Natural killer cell (primary cell): ENCODE data around the gene F11. TPM values are rescaled to one million over a fixed set of nuclear protein-coding genes. Genes with fewer than 3 reads are reported as not detected.

Experiments used
- ATAC-seq, 3 donors: fragments of 150-1000 bp in 2 of 3; fragments of 200-7000 bp in 1 of 3; cut with Tn5 transposase; 1 replicate in 1 of 3; 2 replicates in 2 of 3; pipeline ENCODE4 v1.10.0; 2021; ENCODE audit warnings: mild to moderate bottlenecking in 2 of 3, moderate library complexity in 2 of 3
- DNase-seq, 2 donors: peaks; one replicate each; pipeline versions ENCODE4 v3.0.0 to v3.0.0-alpha.2; 2013 to 2021; ENCODE audit warnings: mixed read lengths in 1 of 2
- H3K27ac ChIP-seq: one replicate; pipeline ENCODE4 v1.5.1; 2013; ENCODE audit warnings: mild to moderate bottlenecking, low read length
- H3K27me3 ChIP-seq: one replicate; pipeline ENCODE4 v1.6.1; 2013; ENCODE audit warnings: low read length; ENCODE audit not compliant: control insufficient read depth, insufficient read depth
- H3K36me3 ChIP-seq: one replicate; pipeline ENCODE4 v1.6.1; 2013; ENCODE audit warnings: low read length; ENCODE audit not compliant: control insufficient read depth, insufficient read depth
- H3K4me1 ChIP-seq: one replicate; pipeline ENCODE4 v1.6.1; 2013; ENCODE audit warnings: low read length; ENCODE audit not compliant: control insufficient read depth, insufficient read depth
- H3K4me3 ChIP-seq: one replicate; pipeline ENCODE4 v1.5.1; 2013; ENCODE audit warnings: low read length
- H3K9me3 ChIP-seq: one replicate; pipeline ENCODE4 v1.6.1; 2013; ENCODE audit warnings: low read length; ENCODE audit not compliant: control insufficient read depth, insufficient read depth
- H3K27ac Mint-ChIP-seq, 2 donors: one replicate each; pipeline ENCODE4 v1.8.0; 2022; ENCODE audit warnings: mild to moderate bottlenecking in 2 of 2, mixed read lengths in 2 of 2, moderate library complexity in 1 of 2
- H3K27me3 Mint-ChIP-seq, 2 donors: one replicate each; pipeline ENCODE4 v1.8.0; 2022; ENCODE audit warnings: low read depth in 2 of 2, mixed read lengths in 2 of 2
- H3K36me3 Mint-ChIP-seq: one replicate; pipeline ENCODE4 v1.8.0; 2022; ENCODE audit warnings: mixed read lengths
- H3K4me1 Mint-ChIP-seq, 2 donors: one replicate each; pipeline ENCODE4 v1.8.0; 2022; ENCODE audit warnings: mixed read lengths in 2 of 2
- H3K4me3 Mint-ChIP-seq: one replicate; pipeline ENCODE4 v1.8.0; 2022; ENCODE audit warnings: mild to moderate bottlenecking, moderate library complexity, mixed read lengths
- H3K9me3 Mint-ChIP-seq, 2 donors: one replicate each; pipeline ENCODE4 v1.8.0; 2022; ENCODE audit warnings: mixed read lengths in 2 of 2
- CTCF ChIP-seq: fragments of 200-600 bp; IDR thresholded peaks from one replicate; pipeline ENCODE4 v1.8.0; 2022; ENCODE audit warnings: antibody characterized with exemption
- WGBS: methylation state at CpG from one replicate; pipeline ENCODE4 v1.1.7; 2013; ENCODE audit warnings: missing lambda C conversion rate; ENCODE audit not compliant: insufficient coverage; 5-methylcytosine and 5-hydroxymethylcytosine counted together
- intact Hi-C: fragments of 100-400 bp; cut with micrococcal nuclease; formaldehyde crosslinking; loops from one replicate; pipeline ENCODE4 v1.14.2; 2022
- total RNA-seq, 4 donors: library from RNA; stranded (reverse); fragments of 120-200 nt in 1 of 4; gene quantifications; one replicate each; pipeline versions ENCODE4 v1.2.3 to v1.2.4, GENCODE V29; 2013 to 2022

The F11 gene
- total RNA-seq, 3 donors from 2014 or later (not counting 1 experiment from before 2014, with no cell fraction given): 0.68 to 1.1 TPM; not detected in 1

- Histone ChIP-seq H3K27me3 (no peaks in the 10 kb centered on the region), H3K27ac (no peak overlapping the region), H3K36me3 (no peaks in the 10 kb centered on the region), H3K4me1 (no peaks in the 10 kb centered on the region), H3K4me3 (no peak overlapping the region), H3K9me3 (no peaks in the 10 kb centered on the region)
- intact Hi-C loops: no loop called here
- Mint-ChIP-seq H3K4me1 (no peaks in the 10 kb centered on the region), H3K27ac (no peak overlapping the region), H3K4me3 (no peak overlapping the region), H3K9me3 (peaks cover 0 to 5% of the 10 kb centered on the region in 2 donors), H3K36me3 (no peaks in the 10 kb centered on the region), H3K27me3 (no peaks in the 10 kb centered on the region)
- DNase-seq (no peak), ATAC-seq (no peak)
- 71% methylated on average over 8 of the region's 8 CpGs for WGBS
- no peak for TF ChIP-seq CTCF
These were observed 15.9 kb upstream of the F11 start for GRCh38 chr4:186249785-186250754.

- DNase-seq (no peak), ATAC-seq (no peak)
- Mint-ChIP-seq H3K36me3 (no peaks in the 10 kb centered on the region), H3K9me3 (peaks cover 0 to 5% of the 10 kb centered on the region in 2 donors), H3K27ac (no peak overlapping the region), H3K27me3 (no peaks in the 10 kb centered on the region), H3K4me1 (no peaks in the 10 kb centered on the region), H3K4me3 (no peak overlapping the region)
- H3K4me3 ChIP-seq: no peak overlapping the region
- no peaks in the 10 kb centered on the region for H3K4me1 ChIP-seq
- WGBS: 89% methylated on average over 1 of the region's 2 CpGs
- no peak for TF ChIP-seq CTCF
- H3K9me3 ChIP-seq: no peaks in the 10 kb centered on the region
- intact Hi-C loops: no loop called here
- no peaks in the 10 kb centered on the region for H3K36me3 ChIP-seq
- H3K27ac ChIP-seq: no peak overlapping the region
- H3K27me3 ChIP-seq: no peaks in the 10 kb centered on the region
These were observed 15.2 kb upstream of the F11 start for GRCh38 chr4:186250760-186251159.

- DNase-seq (no peak), ATAC-seq (no peak)
- no peaks in the 10 kb centered on the region for H3K27me3 ChIP-seq
- H3K4me1 ChIP-seq: no peaks in the 10 kb centered on the region
- H3K27me3 Mint-ChIP-seq: no peaks in the 10 kb centered on the region
- no peak overlapping the region for H3K4me3 Mint-ChIP-seq
- no peak overlapping the region for H3K27ac ChIP-seq
- H3K36me3 Mint-ChIP-seq: no peaks in the 10 kb centered on the region
- H3K27ac Mint-ChIP-seq: no peak overlapping the region
- TF ChIP-seq CTCF: no peak
- intact Hi-C loops: no loop called here
- H3K9me3 ChIP-seq: no peaks in the 10 kb centered on the region
- no peak overlapping the region for H3K4me3 ChIP-seq
- H3K4me1 Mint-ChIP-seq: no peaks in the 10 kb centered on the region
- H3K36me3 ChIP-seq: no peaks in the 10 kb centered on the region
- 91% methylated on average over 3 of the region's 3 CpGs for WGBS
- H3K9me3 Mint-ChIP-seq: no peaks in the 10 kb centered on the region
These were observed 10.9 kb upstream of the F11 start for GRCh38 chr4:186255122-186255521.
